Measurements from ENCODE around the gene INVS. TPM values are rescaled to one million over a fixed set of nuclear protein-coding genes. Genes with fewer than 3 reads are reported as not detected.
A peak's percentile ranks its signal among the peaks of the same experiment; 100 is the strongest.

Gene INVS
- total and polyA plus RNA-seq, 2 donors (not counting 3 experiments of a cell fraction or from before 2014, with no cell fraction given) = 8.5 to 17.9 TPM

DNA sequence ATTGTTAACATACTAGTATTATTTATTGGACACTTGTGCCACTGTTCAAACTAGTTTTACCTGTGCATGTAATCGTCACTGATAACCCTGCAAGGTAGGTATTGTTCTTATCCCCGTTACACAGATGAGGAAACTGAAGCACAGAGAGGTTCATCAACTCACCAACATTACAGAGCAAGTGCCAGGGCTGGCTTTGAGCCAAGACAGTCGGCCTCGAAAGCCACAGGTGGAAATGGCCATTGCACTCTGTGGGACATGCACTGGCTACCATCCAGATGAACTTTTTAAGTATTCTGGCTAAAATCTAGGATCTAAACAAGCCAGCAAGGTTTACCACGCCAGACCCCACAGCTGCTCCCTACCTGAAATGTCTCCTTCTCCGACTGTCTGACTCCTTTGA, 195.8 kb downstream of the INVS start:
- no peaks in the 10 kb centered on the region for H4K20me1 ChIP-seq (replicated peaks; ENCODE audit: control insufficient read depth, extremely low read depth, insufficient read depth, low read length)
- peak; percentile 6 for DNase-seq (ENCODE audit: low read depth, low spot score)
- intact Hi-C loops (cut with micrococcal nuclease) = no loop called here
- dilution Hi-C loops (cut with MboI; ENCODE audit: extremely low pct_ligation_motif_present, low sequenced_read_pairs) = no loop called here
- BruUV-seq (replicated peaks) = no TSS peak
- no peak overlapping the region for H2AFZ ChIP-seq (ENCODE audit: low read depth, low read length)
- no peak for TF ChIP-seq POLR2A (IDR thresholded peaks at IDR 0.05; ENCODE audit: low read depth, low read length)
- TF ChIP-seq MAX (IDR thresholded peaks at IDR 0.05; ENCODE audit: insufficient read depth, insufficient read length) = no peak
- TF ChIP-seq POLR2AphosphoS5 (IDR thresholded peaks at IDR 0.05; ENCODE audit: insufficient read depth, low read depth, low read length) = no peak
- no peak for TF ChIP-seq EZH2 (IDR thresholded peaks at IDR 0.05; ENCODE audit: borderline replicate concordance, low read depth, low read length, severe bottlenecking)
- no peak for TF ChIP-seq GATA2 (IDR thresholded peaks at IDR 0.05; ENCODE audit: insufficient read depth, insufficient read length, low read depth, low read length)
- no peak for TF ChIP-seq FOS (IDR thresholded peaks at IDR 0.05; ENCODE audit: borderline replicate concordance, insufficient read depth, low read length)
- TF ChIP-seq MYC (IDR thresholded peaks at IDR 0.05; ENCODE audit: low read depth, low read length) = no peak
- TF ChIP-seq CTCF (IDR thresholded peaks at IDR 0.05; ENCODE audit: extremely low read depth in 1 of 2, insufficient read depth in 1 of 2, low read depth in 1 of 2, low read length in 2 of 2) = no peak
- no peaks in the 10 kb centered on the region for H3K4me1 ChIP-seq (ENCODE audit: control insufficient read depth, extremely low read depth, insufficient read depth, low read length)
- POLR2A ChIA-PET = no interaction called here
- CTCF ChIA-PET = interaction anchor here (1.0 kb wide), 1 partner anchor 30 kb away, joined by 3 read pairs; no protein-coding TSS in a partner anchor
- H3K36me3 ChIP-seq (ENCODE audit: control insufficient read depth in 2 of 2, extremely low read depth in 1 of 2, insufficient read depth in 2 of 2, low read length in 2 of 2) = peaks cover 4 to 15% of the 10 kb centered on the region in 2 experiments
- no peaks in the 10 kb centered on the region for H3K27me3 ChIP-seq (ENCODE audit: control insufficient read depth in 2 of 2, insufficient read depth in 2 of 2, low read length in 2 of 2)
- H3K4me2 ChIP-seq (ENCODE audit: insufficient read depth, low read length) = no peak overlapping the region
- H3K4me3 ChIP-seq (replicated peaks in 1 of 3; ENCODE audit: insufficient read depth in 1 of 3, low read depth in 1 of 3, low read length in 3 of 3) = no peak overlapping the region
- no peak overlapping the region for H3K27ac ChIP-seq (ENCODE audit: insufficient read depth, low read depth, low read length)
- H3K9me3 ChIP-seq (replicated peaks; ENCODE audit: control insufficient read depth, insufficient read depth, low read length) = no peaks in the 10 kb centered on the region
- no peaks in the 10 kb centered on the region for H3K9me1 ChIP-seq (replicated peaks; ENCODE audit: control insufficient read depth, extremely low read depth, insufficient read depth, low read length)
- no peak for FAIRE-seq
- no peak overlapping the region for H3K9ac ChIP-seq (replicated peaks; ENCODE audit: extremely low read depth, insufficient read depth, low read length)
- H3K79me2 ChIP-seq (ENCODE audit: control insufficient read depth, insufficient read depth, low read length) = no peaks in the 10 kb centered on the region
